DOHH2 (cell line): ENCODE results near the gene PRDM16.

Experiments
- CTCF ChIP-seq: fragments of 200-600 bp; sonication (generic); IDR thresholded peaks from one replicate; pipeline ENCODE4 v1.5.1; 2014; ENCODE audit warnings: antibody characterized with exemption, mild to moderate bottlenecking, low read depth, low read length; ENCODE audit not compliant: poor library complexity, severe bottlenecking
- EZH2phosphoT487 ChIP-seq: fragments of 200-600 bp; sonication (generic); IDR thresholded peaks from 2 replicates; pipeline ENCODE4 v1.6.1; 2017; ENCODE audit warnings: borderline replicate concordance, mild to moderate bottlenecking, antibody characterized with exemption, low read length, moderate library complexity, mixed read lengths

- TF ChIP-seq CTCF: no peak
- no peak for TF ChIP-seq EZH2phosphoT487
Observed at GRCh38 chr1:3456964-3457909, 388.2 kb downstream of the PRDM16 start.
